Activated effector memory CD4-positive, alpha-beta T cell treated with anti-CD3 and anti-CD28 coated beads, Interleukin-2, amount 50 U/mL, for 16 hours (primary cell): ENCODE results near the gene PHKG2.

Experiments
- DNase-seq: peaks from one replicate; pipeline ENCODE4 v3.0.0-alpha.2; 2020

The PHKG2 gene

DNA sequence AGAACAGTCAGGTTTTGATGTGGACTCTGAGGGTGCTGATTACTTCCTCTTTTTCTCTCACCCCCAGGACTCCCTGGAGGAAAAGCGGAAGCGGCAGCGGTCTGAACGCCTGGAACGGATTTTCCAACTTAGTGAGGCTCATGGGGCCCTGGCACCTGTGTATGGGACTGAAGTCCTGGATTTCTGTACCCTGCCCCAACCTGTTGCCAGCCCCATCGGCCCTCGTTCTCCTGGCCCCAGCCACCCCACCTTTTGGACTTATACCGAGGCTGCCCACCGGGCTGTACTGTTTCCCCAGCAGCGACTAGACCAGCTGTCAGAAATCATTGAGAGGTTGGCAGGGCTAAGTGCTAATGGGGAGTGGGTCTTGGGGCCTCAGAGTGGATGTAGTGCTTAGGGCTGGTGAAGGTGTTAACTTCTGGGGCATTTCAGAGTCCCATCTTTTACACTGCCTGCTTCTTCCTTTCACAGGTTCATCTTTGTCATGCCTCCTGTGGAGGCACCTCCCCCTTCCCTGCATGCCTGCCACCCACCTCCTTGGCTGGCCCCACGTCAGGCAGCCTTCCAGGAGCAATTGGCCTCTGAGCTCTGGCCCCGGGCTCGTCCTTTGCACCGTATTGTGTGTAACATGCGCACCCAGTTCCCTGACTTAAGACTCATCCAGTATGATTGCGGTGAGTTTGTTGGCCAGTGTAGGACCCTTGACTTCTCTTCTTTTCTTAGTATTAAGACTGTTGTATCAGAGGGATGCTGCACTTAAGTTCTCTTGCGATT lies 19.1 kb upstream of the PHKG2 start:
- no peak for DNase-seq

DNA sequence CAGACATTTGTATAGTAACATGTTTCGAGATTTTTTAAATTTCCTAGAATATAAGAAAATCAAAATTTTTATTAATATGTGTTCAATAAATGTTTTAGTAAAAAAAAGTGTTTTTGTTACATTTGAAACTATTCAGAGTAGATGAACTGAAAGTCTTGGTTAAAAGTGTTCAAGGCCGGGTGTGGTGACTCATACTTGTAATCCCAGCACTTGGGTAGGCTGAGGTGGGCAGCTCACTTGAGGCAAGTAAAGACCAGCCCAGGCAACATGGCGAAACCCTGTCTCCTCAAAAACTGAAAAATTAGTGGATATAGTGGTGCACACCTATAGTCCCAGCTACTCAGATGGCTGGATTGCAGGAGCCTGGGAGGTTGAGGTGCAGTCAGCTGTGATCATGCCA lies 16.8 kb upstream of the PHKG2 start:
- no peak for DNase-seq

DNA sequence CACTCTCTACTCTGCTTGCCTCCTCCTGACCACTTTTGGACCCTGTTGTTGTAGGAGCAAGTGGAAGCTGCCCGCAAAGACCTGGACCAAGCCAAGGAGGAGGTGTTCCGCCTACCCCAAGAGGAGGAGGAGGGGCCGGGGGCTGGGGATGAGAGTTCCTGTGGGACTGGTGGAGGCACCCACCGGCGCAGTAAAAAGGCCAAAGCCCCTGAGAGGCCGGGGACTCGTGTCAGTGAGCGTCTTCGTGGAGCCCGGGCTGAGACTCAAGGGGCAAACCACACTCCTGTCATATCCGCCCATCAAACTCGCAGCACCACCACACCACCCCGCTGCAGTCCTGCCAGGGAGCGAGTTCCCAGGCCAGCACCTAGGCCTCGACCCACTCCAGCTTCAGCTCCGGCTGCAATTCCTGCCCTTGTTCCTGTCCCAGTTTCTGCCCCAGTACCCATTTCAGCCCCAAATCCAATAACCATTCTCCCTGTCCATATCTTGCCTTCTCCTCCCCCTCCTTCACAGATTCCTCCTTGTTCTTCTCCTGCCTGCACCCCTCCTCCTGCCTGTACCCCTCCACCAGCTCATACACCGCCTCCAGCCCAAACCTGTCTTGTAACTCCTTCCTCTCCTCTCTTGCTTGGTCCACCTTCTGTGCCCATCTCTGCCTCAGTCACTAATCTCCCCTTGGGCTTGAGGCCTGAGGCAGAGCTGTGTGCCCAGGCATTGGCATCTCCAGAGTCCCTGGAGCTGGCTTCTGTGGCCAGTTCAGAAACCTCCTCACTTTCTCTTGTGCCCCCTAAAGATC lies 11.0 kb upstream of the PHKG2 start:
- DNase-seq: no peak

DNA sequence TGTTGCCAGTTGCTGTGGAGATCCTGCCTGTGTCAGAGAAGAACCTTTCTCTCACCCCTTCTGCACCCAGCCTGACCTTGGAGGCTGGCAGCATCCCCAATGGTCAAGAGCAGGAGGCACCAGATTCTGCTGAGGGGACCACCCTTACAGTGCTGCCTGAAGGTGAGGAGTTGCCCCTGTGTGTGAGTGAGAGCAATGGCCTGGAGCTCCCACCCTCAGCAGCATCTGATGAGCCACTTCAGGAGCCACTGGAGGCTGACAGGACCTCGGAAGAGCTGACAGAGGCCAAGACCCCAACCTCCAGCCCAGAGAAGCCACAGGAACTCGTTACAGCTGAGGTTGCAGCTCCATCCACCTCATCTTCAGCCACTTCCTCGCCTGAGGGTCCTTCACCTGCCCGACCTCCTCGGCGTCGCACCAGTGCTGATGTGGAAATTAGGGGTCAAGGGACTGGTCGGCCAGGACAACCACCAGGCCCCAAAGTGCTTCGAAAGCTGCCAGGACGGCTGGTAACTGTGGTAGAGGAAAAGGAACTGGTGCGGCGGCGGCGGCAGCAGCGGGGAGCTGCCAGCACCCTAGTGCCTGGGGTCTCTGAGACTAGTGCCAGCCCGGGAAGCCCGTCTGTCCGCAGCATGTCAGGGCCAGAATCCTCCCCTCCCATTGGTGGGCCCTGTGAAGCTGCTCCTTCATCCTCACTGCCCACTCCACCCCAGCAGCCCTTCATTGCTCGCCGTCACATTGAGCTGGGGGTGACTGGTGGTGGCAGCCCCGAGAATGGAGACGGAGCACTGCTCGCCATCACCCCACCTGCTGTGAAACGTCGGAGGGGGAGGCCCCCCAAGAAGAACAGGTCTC lies 10.2 kb upstream of the PHKG2 start:
- no peak for DNase-seq

DNA sequence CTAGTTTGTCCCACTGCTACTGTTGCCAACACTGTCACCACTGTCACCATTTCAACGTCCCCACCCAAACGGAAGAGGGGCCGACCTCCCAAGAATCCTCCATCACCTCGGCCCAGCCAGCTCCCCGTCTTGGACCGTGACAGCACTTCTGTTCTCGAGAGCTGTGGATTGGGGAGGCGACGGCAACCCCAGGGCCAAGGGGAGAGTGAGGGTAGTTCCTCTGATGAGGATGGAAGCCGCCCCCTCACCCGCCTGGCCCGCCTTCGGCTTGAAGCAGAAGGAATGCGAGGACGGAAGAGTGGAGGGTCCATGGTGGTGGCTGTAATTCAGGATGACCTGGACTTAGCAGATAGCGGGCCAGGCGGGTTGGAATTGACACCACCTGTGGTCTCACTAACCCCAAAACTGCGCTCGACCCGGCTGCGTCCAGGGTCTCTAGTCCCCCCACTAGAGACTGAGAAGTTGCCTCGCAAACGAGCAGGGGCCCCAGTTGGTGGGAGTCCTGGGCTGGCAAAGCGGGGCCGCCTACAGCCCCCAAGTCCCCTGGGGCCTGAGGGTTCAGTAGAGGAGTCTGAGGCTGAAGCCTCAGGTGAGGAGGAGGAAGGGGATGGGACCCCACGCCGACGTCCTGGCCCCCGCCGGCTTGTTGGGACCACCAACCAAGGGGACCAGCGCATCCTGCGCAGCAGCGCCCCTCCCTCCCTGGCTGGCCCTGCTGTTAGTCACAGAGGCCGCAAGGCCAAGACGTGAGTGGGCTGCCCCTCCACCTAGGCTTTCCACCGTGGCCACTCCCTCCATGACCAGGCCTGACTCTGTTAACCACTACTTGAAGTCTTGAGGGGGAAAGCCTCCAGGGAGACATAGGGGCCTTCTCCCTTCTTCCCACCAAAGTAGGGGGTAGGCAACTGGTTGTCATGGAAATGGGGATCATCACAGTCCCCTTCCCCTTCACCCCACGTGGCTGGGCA lies 9.0 kb upstream of the PHKG2 start:
- DNase-seq: no peak

DNA sequence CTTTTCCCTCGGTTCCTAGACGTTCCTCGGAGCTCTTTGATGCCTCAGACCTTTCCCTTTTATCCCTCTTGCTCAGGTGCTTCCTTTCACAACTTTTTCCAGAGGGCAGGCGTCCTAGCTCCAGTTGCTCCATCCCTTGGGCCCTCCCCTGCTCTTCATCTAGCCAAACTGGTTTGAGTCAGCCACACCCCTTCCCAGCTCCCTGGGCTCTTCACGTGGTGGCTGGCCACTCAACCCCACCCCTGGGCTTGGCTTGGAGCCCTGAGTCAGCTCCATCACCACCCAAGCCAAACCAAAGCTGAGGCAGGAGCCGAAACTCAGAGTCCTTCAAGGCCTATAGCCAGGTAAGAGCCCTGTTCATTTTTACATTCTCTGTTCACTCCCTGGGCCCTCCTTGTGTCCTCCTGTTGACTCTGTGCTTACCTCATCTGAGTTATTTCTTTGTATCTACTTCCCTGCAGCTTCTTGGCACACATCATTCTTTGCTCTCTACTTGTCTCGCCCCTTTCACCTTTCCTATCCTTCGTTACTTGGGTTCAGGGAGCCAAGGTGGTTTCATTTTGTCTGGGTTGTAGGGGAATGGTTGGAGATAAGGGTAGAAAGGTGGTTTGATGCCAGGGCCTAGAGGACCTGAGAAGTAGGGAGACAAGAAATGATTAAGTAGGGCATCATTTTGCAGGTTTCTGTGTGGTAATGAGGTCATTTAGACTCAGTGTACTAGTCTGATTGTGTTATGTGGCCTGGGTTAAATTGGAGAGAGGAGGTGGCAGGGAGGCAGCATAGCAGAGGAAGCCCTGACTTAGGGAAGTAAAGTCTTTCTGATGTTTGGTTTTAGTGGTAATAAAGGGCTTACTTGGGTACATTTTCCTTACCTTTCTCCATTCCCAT lies 7.6 kb upstream of the PHKG2 start:
- no peak for DNase-seq

DNA sequence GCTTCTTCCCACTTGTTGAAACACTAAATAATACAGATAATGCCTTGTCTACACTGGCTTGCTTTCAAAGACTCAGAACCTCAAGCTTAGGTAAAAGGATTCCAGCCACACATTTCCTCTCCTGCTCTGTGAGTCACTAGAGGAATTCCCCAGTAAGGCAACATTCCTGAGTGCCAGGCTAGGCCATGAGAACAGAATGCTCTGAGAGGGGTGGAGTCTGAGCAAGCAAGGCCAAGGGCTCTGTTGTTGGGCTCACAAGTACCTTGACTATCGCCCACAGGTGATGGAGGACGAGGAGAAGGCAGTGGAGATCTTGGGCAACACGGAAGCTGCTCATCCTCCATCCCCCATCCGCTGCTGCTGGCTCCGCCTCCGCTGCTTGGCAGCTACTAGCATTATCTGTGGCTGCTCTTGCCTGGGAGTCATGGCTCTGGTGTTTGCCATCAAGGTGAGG lies 6.7 kb upstream of the PHKG2 start:
- DNase-seq: no peak

DNA sequence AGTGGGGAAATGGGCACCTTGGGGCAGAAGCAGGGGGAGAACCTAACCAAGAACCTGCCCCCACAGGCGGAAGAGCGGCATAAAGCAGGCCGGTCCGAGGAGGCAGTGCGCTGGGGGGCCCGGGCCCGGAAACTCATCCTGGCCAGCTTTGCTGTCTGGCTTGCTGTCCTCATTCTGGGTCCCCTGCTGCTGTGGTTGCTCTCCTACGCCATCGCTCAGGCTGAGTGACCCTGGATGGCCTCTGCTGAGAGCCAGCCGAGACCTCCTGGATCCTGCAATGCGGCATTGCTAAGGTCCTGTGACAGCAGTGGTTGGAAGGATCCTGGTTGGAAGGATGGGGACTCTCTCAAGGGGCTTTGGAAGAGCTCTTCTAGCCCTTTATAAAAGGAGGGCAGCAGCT lies 4.5 kb upstream of the PHKG2 start:
- peak; percentile 54 for DNase-seq

DNA sequence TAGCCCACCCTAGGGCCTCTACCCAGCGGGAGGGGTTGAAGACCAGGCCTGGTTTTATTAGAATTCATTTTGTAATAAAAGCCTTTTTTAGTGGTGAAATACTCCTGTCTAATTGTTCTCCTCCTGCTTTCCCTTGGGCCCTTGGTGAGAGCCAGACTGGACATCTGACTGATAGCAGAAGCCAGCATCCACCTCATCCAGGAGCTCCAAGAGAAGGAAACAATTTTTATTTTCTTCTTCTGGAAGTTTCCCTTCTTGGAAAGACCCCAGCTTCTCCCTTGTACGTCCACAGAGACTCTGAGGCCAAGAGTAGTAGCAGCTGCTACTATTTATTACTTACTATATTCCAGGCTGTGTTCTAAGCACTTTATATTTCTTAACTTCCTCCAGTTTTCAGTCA lies 4.0 kb upstream of the PHKG2 start:
- no peak for DNase-seq

DNA sequence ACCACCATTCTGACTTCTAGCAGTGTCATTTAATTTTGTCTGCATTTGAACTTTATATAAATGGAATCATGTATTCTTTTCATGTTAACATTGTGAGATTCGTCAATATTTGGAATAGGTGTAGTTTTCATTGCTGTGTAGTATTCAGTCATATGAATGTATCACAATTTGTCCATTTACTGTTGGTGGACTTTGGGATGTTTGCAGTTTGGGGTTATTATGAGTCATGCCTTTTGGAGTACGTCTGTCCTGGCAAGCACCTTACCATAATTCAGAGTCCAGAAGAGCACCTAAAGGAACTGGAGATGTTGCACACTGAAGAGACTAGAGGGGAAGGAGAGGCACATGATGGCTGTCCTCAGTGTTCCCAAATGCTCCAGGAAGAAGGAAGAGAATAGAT lies 3.1 kb upstream of the PHKG2 start:
- DNase-seq: no peak

DNA sequence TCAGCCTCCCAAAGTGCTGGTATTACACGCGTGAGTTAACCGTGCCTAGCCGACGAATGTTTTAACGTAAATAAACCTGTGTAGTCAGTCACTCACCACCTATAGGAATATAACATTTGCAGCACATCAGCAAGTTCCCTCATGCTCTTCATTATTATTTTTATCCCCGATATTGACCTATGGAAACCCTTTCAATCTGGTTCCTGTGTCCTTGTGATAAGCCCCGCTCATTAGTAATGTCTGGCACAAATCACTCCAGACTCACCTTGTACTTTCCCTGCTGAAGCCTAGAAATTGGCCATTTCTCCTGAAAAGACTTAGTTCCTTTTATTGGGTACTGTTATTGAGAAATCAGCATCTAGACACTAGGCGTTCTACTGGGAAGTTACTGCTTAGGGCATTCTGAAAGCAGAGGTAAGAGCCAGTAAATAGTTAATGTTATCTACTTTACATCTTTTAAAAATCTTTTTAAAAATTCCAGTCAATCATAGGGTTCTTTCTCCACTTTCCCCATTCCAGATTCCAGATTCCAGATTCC lies 1.5 kb upstream of the PHKG2 start:
- DNase-seq: no peak

DNA sequence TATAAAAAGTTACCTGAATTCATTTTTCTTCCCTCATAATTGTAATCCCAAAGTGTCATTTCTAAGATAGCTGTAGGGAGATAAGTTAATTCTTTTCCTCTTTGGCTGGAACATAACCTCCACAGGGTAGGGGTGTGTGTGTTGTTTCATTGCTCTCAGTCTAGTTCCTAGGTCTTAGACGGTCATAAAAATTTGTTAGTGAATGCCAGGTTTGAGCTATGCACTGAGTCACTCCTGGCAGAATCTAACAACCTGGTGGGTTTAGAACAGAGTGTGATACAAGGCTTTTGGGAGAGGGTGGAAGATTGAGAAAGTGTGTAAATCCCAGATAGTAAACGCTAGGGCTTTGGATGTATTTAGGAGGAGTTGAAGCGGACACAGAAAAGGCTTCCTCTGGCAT lies 894 bp upstream of the PHKG2 start:
- no peak for DNase-seq

DNA sequence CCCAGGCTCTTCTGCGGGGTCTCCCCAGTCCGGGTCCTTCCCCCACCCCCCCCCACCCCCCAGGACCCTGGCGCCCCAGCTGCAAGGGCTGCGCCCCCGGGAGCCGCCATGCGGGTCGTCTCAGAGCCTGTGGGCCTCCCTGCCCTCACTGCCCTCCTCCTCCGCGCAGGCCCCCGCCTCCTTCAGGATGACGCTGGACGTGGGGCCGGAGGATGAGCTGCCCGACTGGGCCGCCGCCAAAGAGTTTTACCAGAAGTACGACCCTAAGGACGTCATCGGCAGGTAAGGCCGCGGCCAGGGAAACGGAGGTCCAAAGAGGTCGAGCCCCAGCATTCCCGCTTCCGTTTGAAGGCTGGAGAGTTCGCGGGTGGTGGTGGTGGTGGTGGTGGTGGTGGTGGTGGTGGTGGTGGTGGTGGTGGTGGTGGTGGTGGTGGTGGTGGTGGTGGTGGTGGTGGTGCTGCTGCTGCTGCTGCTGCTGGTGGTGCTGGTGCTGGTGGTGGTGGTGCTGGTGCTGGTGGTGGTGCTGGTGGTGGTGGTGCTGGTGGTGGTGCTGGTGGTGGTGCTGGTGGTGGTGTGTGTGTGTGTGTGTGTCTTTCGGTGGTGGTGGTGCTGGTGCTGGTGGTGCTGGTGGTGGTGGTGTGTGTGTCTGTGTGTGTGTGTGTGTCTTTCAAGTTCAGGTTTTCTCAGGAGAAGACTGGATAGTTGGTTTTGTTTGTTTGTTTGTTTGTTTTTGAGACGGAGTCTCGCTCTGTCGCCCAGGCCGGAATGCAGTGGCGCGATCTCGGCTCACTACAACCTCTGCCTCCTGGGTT lies 615 bp downstream of the PHKG2 start:
- peak; percentile 70 for DNase-seq

DNA sequence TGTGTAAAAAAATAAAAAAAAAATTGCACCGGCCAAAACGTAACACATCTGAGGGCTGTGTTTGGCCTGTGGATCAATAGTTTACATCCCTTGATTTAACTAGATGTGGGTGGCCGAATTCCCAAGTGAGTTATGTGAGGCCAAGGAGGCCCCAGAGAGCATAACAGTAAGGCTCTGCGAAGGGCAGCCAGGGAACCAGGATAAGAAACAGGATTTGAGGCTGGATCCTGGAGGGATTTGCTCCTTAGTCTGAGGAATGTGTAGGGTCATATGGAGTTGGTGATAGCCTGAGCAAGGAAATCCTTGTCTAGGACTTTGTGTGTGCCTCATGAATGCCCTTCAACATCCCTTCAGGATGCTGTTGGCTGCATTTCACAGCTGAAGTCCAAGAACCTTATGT lies 2.0 kb downstream of the PHKG2 start:
- DNase-seq: no peak

DNA sequence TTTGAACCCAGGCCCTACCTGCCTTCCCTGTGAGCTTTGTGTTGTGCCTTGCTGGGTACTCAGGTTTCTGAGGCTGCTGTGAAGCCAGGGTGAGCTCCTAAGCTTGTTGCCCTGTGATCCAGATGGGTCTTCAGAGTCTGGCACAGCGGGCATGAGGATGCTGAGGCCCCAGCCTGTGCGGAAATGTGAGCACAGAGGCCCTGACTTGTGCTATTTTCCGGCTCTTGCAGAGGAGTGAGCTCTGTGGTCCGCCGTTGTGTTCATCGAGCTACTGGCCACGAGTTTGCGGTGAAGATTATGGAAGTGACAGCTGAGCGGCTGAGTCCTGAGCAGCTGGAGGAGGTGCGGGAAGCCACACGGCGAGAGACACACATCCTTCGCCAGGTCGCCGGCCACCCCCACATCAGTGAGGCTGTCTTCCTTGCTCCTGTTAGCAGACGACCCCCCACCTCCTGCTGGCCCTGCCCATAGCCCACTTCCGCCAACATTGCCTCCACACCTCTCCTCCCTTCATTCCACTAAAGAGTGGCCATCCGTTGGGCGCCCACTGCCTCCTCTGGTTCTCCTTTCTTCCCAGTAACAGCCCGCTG lies 2.7 kb downstream of the PHKG2 start:
- DNase-seq: peak; percentile 48

DNA sequence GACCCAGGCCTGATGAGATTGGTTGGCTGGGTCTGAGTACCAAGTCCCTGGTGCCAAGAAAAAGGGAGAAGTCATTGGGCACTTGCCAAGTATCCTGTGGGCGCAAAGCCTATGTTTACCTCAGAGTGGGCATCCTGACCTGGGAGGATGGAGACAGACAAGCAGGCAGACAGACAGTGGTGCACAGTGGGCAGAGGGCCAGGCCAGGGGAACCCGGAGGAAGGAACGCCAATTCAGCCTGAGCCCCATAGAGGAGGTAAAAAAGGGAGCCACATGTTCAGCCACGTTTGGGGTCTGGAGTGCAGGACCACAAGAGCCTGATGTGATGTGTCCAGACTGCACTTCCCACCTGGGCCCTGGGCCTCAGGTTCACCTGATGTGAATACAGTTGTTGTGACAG lies 5.4 kb downstream of the PHKG2 start:
- DNase-seq: peak; percentile 53

DNA sequence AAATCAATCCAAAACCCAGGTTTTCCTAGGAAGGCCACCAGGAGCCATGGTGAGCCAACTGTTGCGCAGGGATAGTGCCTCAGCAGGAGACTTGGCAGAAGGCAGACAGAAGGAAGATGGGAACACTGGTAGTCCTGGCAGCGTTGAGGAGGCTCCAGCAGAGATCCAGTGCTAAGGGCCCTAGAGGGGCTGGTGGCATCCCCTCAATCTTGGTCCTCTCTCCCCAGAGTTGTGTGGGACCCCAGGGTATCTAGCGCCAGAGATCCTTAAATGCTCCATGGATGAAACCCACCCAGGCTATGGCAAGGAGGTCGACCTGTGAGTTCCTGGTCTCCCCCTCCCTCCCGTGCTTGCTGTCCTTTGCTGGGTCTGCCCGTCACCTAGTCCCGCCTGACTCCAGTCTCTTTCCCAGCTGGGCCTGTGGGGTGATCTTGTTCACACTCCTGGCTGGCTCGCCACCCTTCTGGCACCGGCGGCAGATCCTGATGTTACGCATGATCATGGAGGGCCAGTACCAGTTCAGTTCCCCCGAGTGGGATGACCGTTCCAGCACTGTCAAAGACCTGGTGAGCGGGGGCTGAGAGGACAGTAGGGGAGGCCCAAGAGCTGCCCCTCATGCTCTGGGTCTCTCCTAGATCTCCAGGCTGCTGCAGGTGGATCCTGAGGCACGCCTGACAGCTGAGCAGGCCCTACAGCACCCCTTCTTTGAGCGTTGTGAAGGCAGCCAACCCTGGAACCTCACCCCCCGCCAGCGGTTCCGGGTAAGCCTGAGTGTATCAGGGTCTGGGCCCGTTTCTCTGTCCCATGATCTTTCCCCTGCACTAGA lies 7.9 kb downstream of the PHKG2 start:
- DNase-seq: no peak

DNA sequence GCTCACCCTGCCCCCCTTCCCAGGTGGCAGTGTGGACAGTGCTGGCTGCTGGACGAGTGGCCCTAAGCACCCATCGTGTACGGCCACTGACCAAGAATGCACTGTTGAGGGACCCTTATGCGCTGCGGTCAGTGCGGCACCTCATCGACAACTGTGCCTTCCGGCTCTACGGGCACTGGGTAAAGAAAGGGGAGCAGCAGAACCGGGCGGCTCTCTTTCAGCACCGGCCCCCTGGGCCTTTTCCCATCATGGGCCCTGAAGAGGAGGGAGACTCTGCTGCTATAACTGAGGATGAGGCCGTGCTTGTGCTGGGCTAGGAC lies 8.5 kb downstream of the PHKG2 start:
- DNase-seq: no peak

DNA sequence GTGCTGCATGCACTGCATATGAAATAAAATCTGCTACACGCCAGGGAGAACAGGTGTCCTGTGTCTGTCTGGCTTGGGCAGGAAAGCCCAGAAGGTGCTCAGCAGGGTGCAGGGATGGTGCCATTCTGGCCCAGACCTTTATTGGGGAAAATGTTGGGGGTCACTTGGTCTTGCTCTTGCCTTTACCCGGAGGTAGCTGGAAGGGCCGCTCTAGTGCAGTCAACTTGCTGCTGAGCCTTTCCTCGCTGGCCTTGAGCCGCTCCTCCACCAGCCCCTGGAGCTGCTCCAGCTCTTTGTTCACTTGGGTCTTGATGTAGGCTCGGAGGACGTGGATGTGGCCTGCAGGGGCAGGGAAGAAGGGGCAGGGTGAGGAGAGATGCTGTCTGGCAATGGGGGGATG lies 9.1 kb downstream of the PHKG2 start:
- no peak for DNase-seq
